Naive thymus-derived CD4-positive, alpha-beta T cell (primary cell): ENCODE measurements around the gene PADI1. TPM values are rescaled to one million over a fixed set of nuclear protein-coding genes. Genes with fewer than 3 reads are reported as not detected.

Source experiments
- ATAC-seq: fragments of 150-1000 bp; cut with Tn5 transposase; 2 replicates; pipeline ENCODE4 v1.10.0; 2021; ENCODE audit warnings: mild to moderate bottlenecking, moderate library complexity
- CTCF ChIA-PET: fragments of 350-600 bp; sonication (Branson Sonifier 250); formaldehyde crosslinking; loops from one replicate; lab custom pipeline; 2021; ENCODE audit warnings: antibody characterized with exemption; lab: Charles Lee
- POLR2A ChIA-PET: fragments of 350-600 bp; sonication (Branson Sonifier 250); formaldehyde crosslinking; loops from one replicate; lab custom pipeline; 2021; ENCODE audit warnings: antibody characterized with exemption, inconsistent platforms; lab: Charles Lee
- DNase-seq, 9 donors: peaks; one replicate each; pipeline versions ENCODE4 v3.0.0 to v3.0.0-alpha.2; 2020 to 2022; ENCODE audit warnings: mixed read lengths in 1 of 9
- H3K27ac ChIP-seq: one replicate; pipeline ENCODE4 v1.7.0; 2013; ENCODE audit warnings: mild to moderate bottlenecking, low read depth, low read length, moderate library complexity
- H3K27me3 ChIP-seq, 2 donors: one replicate each; pipeline ENCODE4 v1.7.0; 2013; ENCODE audit warnings: low read length in 2 of 2, mild to moderate bottlenecking in 2 of 2, moderate library complexity in 2 of 2; ENCODE audit not compliant: control insufficient read depth in 2 of 2, insufficient read depth in 2 of 2
- H3K36me3 ChIP-seq, 3 experiments: 1 replicate in 2 of 3; 2 replicates in 1 of 3; pipeline ENCODE4 v1.7.0; 2013; ENCODE audit warnings: low read length in 3 of 3, mild to moderate bottlenecking in 3 of 3, moderate library complexity in 1 of 3; ENCODE audit not compliant: insufficient read depth in 3 of 3, control insufficient read depth in 2 of 3
- H3K4me1 ChIP-seq, 2 donors: one replicate each; pipeline ENCODE4 v1.7.0; 2013; ENCODE audit warnings: low read length in 2 of 2, mild to moderate bottlenecking in 2 of 2, moderate library complexity in 1 of 2; ENCODE audit not compliant: control insufficient read depth in 2 of 2, insufficient read depth in 2 of 2
- H3K4me3 ChIP-seq: 2 replicates; pipeline ENCODE4 v1.7.0; 2013; ENCODE audit warnings: mild to moderate bottlenecking, low read length
- H3K9me3 ChIP-seq, 3 experiments: 1 replicate in 2 of 3; 2 replicates in 1 of 3; pipeline ENCODE4 v1.7.0; 2013; ENCODE audit warnings: low read length in 3 of 3; ENCODE audit not compliant: control insufficient read depth in 2 of 3
- H3K27ac Mint-ChIP-seq, 9 donors: one replicate each; pipeline ENCODE4 v1.8.0; 2020 to 2022; ENCODE audit warnings: mixed read lengths in 9 of 9, mild to moderate bottlenecking in 8 of 9, moderate library complexity in 5 of 9, inconsistent platforms in 2 of 9
- H3K27me3 Mint-ChIP-seq, 5 donors: one replicate each; pipeline ENCODE4 v1.8.0; 2021 to 2022; ENCODE audit warnings: mixed read lengths in 5 of 5, mild to moderate bottlenecking in 1 of 5
- H3K36me3 Mint-ChIP-seq, 5 donors: one replicate each; pipeline ENCODE4 v1.8.0; 2020 to 2022; ENCODE audit warnings: mixed read lengths in 5 of 5, mild to moderate bottlenecking in 3 of 5, inconsistent platforms in 1 of 5
- H3K4me1 Mint-ChIP-seq, 7 donors: one replicate each; pipeline ENCODE4 v1.8.0; 2020 to 2022; ENCODE audit warnings: mixed read lengths in 7 of 7, mild to moderate bottlenecking in 3 of 7, inconsistent platforms in 1 of 7
- H3K4me3 Mint-ChIP-seq, 10 donors: one replicate each; pipeline ENCODE4 v1.8.0; 2020 to 2022; ENCODE audit warnings: mild to moderate bottlenecking in 10 of 10, mixed read lengths in 10 of 10, moderate library complexity in 6 of 10, inconsistent platforms in 2 of 10
- H3K9me3 Mint-ChIP-seq, 11 donors: one replicate each; pipeline ENCODE4 v1.8.0; 2020 to 2022; ENCODE audit warnings: mixed read lengths in 11 of 11, mild to moderate bottlenecking in 4 of 11, inconsistent platforms in 1 of 11, moderate library complexity in 1 of 11
- intact Hi-C, 2 donors: fragments of 100-400 bp; cut with micrococcal nuclease; formaldehyde crosslinking; loops; one replicate each; pipeline ENCODE4 v1.15.1; 2023
- polyA plus RNA-seq, 2 donors: library from polyadenylated mRNA; unstranded; fragments of 300-500 nt; fragmentation: Illumina TruSeq; gene quantifications; one replicate each; pipeline ENCODE4 v1.2.3, GENCODE V29; 2021
- total RNA-seq, 6 experiments: library from RNA in 5 of 6; stranded (reverse) in 5 of 6; gene quantifications; 1 replicate in 5 of 6; 2 replicates in 1 of 6; pipeline ENCODE4 v1.2.3 and lab custom pipeline; 2021 to 2026

Gene PADI1
- total and polyA plus RNA-seq, 7 experiments from 2014 or later: not detected

DNA sequence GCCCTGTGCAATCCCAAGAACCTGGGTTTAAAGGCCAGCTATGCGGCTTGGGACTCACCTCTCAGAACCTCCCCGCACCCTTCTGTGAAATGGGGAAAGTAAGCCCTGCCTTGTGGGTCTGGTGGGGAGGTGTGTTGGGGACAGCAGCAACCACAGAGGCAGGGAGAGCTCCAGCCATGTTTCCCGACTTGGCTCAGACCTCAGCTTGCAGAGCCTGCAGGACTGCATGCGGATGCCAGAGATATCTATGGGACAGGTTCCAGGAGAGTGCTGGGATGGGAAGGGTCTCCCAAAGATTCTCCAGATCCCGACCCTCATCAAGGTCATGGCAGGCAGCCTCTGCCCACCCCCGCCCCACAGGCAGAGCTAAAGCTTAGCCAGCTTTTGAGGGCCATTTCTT lies 20.2 kb downstream of the PADI1 start:
- ATAC-seq: no peak
- Mint-ChIP-seq H3K4me1 (no peaks in the 10 kb centered on the region), H3K9me3 (peaks cover 0 to 1% (median 0%) of the 10 kb centered on the region in 11 donors), H3K36me3 (no peaks in the 10 kb centered on the region), H3K27me3 (peaks cover 0 to 2% (median 0%) of the 10 kb centered on the region in 5 donors), H3K4me3 (no peak overlapping the region), H3K27ac (no peak overlapping the region)
- no peaks in the 10 kb centered on the region for H3K4me1 ChIP-seq
- DNase-seq: no peak
- intact Hi-C loops: no loop called here
- ChIA-PET POLR2A (no interaction called here), CTCF (interaction anchor here (1.1 kb wide), 1 partner anchor 100 kb away, joined by 3 read pairs; no protein-coding TSS in a partner anchor)
- H3K9me3 ChIP-seq: no peaks in the 10 kb centered on the region
- H3K27me3 ChIP-seq: no peaks in the 10 kb centered on the region
- no peak overlapping the region for H3K27ac ChIP-seq
- no peaks in the 10 kb centered on the region for H3K36me3 ChIP-seq
- no peak overlapping the region for H3K4me3 ChIP-seq

DNA sequence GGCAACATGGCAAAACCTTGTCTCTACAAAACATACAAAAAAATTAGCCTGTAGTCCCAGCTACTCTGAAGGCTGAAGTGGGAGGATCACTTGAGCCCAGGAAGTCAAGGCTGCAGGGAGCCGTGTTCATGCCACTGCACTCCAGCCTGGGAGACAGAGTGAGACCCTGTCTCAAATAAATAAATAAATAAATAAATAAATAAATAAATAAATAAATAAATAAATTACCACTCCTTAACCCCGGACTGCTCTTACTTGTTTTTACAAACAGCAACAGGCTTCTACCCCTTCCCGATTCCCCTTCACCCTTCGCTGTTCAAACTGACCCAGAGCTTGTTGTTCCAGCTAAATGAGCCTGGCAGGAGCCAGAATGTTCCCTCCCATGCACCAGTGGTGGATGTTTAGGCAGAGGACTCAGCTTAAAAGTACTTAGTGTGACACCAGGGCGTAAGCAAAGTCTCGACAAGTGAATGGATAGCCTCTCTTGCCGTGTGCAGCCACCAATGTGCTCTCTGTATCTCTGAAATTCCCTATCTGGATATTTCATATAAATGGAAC lies 22.5 kb downstream of the PADI1 start:
- CTCF ChIA-PET: no interaction called here
- Histone ChIP-seq H3K27me3 (no peaks in the 10 kb centered on the region), H3K4me1 (no peaks in the 10 kb centered on the region), H3K27ac (no peak overlapping the region), H3K4me3 (no peak overlapping the region), H3K36me3 (no peaks in the 10 kb centered on the region), H3K9me3 (no peaks in the 10 kb centered on the region)
- Mint-ChIP-seq H3K9me3 (peaks cover 0 to 1% (median 0%) of the 10 kb centered on the region in 11 donors), H3K36me3 (no peaks in the 10 kb centered on the region), H3K4me1 (no peaks in the 10 kb centered on the region), H3K27ac (no peak overlapping the region), H3K27me3 (peaks cover 0 to 2% (median 0%) of the 10 kb centered on the region in 5 donors), H3K4me3 (no peak overlapping the region)
- DNase-seq (no peak), ATAC-seq (no peak)
- POLR2A ChIA-PET: no interaction called here
- intact Hi-C loops: no loop called here

DNA sequence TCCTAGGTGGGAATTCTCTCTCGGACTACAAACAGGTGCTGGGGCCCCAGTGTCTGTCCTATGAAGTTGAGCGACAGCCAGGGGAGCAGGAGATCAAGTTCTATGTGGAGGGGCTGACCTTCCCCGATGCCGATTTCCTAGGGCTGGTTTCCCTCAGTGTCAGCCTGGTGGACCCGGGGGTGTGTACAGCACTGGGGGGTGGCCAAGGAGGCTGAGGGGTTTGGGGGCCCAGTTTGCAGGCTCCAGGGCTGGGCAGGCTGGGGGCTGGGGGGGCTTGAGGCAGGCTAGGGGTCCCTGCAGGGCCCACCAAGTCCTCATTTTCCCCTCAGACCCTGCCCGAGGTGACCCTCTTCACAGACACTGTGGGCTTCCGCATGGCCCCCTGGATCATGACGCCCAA lies 23.7 kb downstream of the PADI1 start:
- intact Hi-C loops: no loop called here
- Mint-ChIP-seq H3K27ac (no peak overlapping the region), H3K4me1 (no peaks in the 10 kb centered on the region), H3K9me3 (peaks cover 0 to 1% (median 0%) of the 10 kb centered on the region in 11 donors), H3K36me3 (no peaks in the 10 kb centered on the region), H3K4me3 (no peak overlapping the region), H3K27me3 (peaks cover 0 to 5% (median 0%) of the 10 kb centered on the region in 5 donors)
- no peaks in the 10 kb centered on the region for H3K9me3 ChIP-seq
- CTCF ChIA-PET: no interaction called here
- H3K27me3 ChIP-seq: no peaks in the 10 kb centered on the region
- no peaks in the 10 kb centered on the region for H3K4me1 ChIP-seq
- DNase-seq (no peak), ATAC-seq (no peak)
- H3K36me3 ChIP-seq: no peaks in the 10 kb centered on the region
- no peak overlapping the region for H3K27ac ChIP-seq
- POLR2A ChIA-PET: no interaction called here
- H3K4me3 ChIP-seq: no peak overlapping the region

DNA sequence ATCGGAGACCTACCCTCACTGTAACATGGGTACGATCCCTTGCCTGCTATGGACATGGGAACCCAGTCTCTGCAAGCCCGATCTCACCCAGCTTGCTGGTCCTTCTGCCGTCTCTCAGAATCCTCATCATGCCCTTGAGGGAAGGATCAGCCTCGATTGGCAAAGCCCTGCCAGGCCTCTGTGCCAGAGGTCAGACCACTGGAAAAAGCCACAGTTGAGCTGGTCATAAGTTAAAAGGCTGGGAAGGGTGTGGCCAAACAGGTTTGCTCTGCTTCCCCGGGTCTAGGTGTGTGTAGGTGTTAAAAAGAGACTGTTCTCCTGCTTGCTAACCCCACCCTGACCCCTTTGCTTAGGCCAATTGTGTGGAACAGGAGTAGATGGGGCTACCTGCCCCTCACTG lies 24.5 kb downstream of the PADI1 start:
- ATAC-seq: no peak
- no peak overlapping the region for H3K4me3 Mint-ChIP-seq
- CTCF ChIA-PET: interaction anchor here (0.5 kb wide), 1 partner anchor 171 kb away, joined by 4 read pairs; no protein-coding TSS in a partner anchor

DNA sequence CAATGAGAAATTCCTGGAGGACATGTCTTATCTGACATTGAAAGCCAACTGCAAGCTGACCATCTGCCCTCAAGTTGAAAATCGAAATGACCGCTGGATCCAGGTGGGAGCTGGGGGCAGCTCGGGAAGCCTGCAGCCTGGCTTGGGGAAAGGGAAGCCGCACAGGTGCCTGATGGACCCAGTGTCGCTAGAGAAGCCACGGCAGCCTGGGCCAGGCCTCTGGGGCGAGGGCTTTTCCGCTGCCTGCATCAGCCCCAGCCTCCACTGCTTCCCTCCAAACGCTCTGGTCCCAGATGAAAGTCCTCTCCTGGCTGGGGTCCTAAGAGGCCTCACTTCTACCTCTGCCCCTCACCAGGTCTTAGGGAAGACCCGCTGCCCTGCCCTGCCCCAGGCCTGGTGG lies 25.2 kb downstream of the PADI1 start:
- DNase-seq: no peak
- H3K27ac ChIP-seq: no peak overlapping the region
- no peaks in the 10 kb centered on the region for H3K9me3 ChIP-seq
- intact Hi-C loops: loop anchor here in 1 of 2 donors (10.0 kb wide), 1 partner anchor 275 kb away; no protein-coding TSS in a partner anchor
- Mint-ChIP-seq H3K4me3 (no peak overlapping the region), H3K9me3 (no peaks in the 10 kb centered on the region), H3K27me3 (peaks cover 0 to 5% (median 0%) of the 10 kb centered on the region in 5 donors), H3K27ac (no peak overlapping the region), H3K36me3 (no peaks in the 10 kb centered on the region), H3K4me1 (no peaks in the 10 kb centered on the region)
- ATAC-seq: no peak
- ChIA-PET POLR2A (no interaction called here), CTCF (no interaction called here)
- no peaks in the 10 kb centered on the region for H3K27me3 ChIP-seq
- H3K36me3 ChIP-seq: no peaks in the 10 kb centered on the region
- no peak overlapping the region for H3K4me3 ChIP-seq
- H3K4me1 ChIP-seq: no peaks in the 10 kb centered on the region

More for the DNA sequence above, 24.5 kb downstream of the PADI1 start:
- Mint-ChIP-seq H3K36me3 (no peaks in the 10 kb centered on the region), H3K27me3 (peaks cover 0 to 5% (median 0%) of the 10 kb centered on the region in 5 donors), H3K4me1 (no peaks in the 10 kb centered on the region), H3K9me3 (peaks cover 0 to 1% (median 0%) of the 10 kb centered on the region in 11 donors), H3K27ac (no peak overlapping the region)
- DNase-seq: no peak
- Histone ChIP-seq H3K4me1 (no peaks in the 10 kb centered on the region), H3K36me3 (no peaks in the 10 kb centered on the region), H3K27me3 (no peaks in the 10 kb centered on the region), H3K27ac (no peak overlapping the region), H3K9me3 (no peaks in the 10 kb centered on the region), H3K4me3 (no peak overlapping the region)
- intact Hi-C loops: no loop called here
- POLR2A ChIA-PET: no interaction called here

DNA sequence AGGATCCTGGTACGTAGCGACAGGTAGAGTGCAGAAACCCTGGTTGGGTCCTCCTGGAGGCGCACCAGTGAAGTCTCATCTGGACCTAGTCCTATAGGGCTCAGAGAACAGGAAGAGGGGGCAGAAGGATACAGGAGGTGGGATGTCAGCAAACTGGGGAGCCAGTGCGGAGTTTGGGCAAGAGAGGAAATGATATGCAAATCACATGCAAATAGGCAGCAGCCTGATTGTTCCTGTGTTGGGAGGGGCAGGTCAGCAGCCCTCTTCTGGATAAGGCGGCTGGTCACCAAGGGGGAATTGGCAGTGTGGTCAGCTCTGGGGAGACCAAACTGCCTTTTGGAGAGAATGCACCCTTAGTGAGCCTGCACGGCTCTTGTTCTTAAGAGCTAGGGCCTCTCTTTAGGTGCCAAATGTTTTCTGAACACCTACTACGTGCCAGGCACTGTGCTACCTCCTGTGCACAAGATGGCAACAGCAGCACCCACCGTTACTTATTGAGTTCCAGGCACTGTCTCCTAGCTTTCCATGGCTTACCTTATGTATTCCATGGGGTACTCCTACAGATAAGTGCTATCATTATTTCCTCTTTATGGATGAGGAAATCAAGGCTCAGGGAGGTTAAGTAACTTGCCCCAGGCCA lies 25.9 kb downstream of the PADI1 start:
- Mint-ChIP-seq H3K4me3 (no peak overlapping the region), H3K27ac (no peak overlapping the region), H3K9me3 (no peaks in the 10 kb centered on the region), H3K36me3 (no peaks in the 10 kb centered on the region), H3K4me1 (no peaks in the 10 kb centered on the region), H3K27me3 (peaks cover 0 to 5% (median 0%) of the 10 kb centered on the region in 5 donors)
- Histone ChIP-seq H3K27me3 (no peaks in the 10 kb centered on the region), H3K4me3 (no peak overlapping the region), H3K36me3 (no peaks in the 10 kb centered on the region), H3K27ac (no peak overlapping the region), H3K9me3 (no peaks in the 10 kb centered on the region), H3K4me1 (no peaks in the 10 kb centered on the region)
- ChIA-PET POLR2A (no interaction called here), CTCF (no interaction called here)
- intact Hi-C loops: loop anchor here in 1 of 2 donors (10.0 kb wide), 1 partner anchor 276 kb away; no protein-coding TSS in a partner anchor
- no peak for ATAC-seq
- no peak for DNase-seq
